ENCODE measurements around the gene SSC5D. TPM values are rescaled to one million over a fixed set of nuclear protein-coding genes. Genes with fewer than 3 reads are reported as not detected.

The SSC5D gene
- total and polyA plus RNA-seq, 9 of the 15 experiments (the other 6 are each of a cell fraction or from before 2014, with no cell fraction given), result 0.04 to 0.71 (median 0.14) TPM; not detected in 2

DNA sequence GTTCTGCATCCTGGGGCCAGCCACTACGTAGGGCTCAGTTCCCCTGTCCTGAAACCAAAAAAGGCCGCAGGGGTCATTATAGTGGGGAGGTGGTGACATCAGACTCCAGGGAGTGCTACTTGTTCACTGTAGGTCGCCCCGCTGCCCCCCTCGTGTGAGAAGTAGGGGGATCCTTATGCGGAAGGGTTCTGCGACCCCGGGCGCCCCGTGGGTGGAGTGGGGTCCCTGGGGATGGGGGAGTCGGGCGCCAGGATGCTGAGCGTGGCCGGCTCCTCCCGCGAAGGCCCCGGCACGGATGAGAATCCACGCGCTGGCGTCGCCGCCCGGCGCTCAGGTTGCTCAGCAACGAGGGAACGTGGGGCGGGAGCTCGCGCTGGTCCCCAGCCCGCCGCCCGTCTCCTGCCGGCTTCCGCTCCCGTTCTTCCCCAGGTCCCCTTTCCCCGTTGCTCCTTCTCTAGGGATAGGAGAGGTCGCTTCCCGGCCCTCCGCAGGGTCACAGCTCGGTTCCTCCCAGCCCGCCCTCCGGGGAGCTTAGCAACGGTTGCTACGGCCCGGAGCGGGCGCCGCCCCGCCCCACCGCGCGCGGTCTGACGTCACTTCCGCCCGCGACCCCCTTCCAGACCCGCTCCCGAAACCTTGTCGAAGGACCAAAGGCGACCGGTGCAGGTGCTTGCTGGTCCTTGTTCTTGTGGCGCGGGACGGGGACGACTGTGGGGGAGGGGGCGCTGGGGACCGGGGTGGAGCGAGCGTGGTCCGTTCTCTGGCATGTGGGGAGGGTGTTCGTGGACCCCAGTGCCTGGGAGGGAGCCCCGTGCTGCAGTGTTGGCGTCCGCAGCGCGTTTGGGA lies 3.4 kb upstream of the SSC5D start, which contains the start of gene NAT14 (continued):
- TF ChIP-seq MTA1 (IDR thresholded peaks at IDR 0.05; ENCODE audit: borderline replicate concordance) (peak; percentile 39; the same call in 1 of the 2 replicates), SAFB (IDR thresholded peaks at IDR 0.05; ENCODE audit: borderline replicate concordance, low read depth, low read length) (peak; percentile 68; the same call in 1 of the 2 replicates), GABPA (tag; conservative IDR thresholded peaks at IDR 0.05; ENCODE audit: low read depth) (peak; percentile 95), MTA3 (IDR thresholded peaks at IDR 0.05; ENCODE audit: borderline replicate concordance) (peak; percentile 82), DACH1 (IDR thresholded peaks at IDR 0.05; ENCODE audit: partially characterized antibody) (no peak), IRF2 (CRISPR knock-in tag; IDR thresholded peaks at IDR 0.05) (no peak)

DNA sequence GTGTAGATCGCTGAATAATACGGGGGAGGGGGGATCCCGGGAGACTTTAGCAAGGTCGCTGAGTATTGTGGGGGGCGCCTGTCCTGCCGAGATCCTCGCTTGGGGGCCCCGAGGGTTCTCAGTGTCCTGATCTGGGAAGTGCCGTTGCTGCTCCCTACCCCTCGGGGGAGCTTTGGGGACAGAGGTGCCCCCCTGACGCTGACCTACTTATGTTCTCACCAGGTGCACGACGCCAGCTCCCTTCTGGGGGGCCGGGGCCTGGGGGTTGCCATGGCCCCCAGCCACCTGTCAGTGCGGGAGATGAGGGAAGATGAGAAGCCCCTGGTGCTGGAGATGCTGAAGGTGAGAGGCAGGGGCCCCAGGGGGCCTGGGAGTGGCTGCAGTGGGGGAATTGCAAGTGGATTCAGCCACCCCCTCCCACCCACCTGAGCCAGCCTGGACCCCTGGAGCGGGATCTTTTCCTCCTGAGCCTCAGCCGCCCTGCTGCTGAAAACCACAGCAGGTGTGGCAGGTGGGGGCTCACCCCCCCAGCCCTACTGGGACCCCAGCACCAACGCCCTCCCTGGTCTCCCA lies 2.7 kb upstream of the SSC5D start:
- 20% methylated on average over 11 of the region's 18 CpGs for WGBS (ENCODE audit: insufficient coverage, low coverage, missing lambda C conversion rate)
- Histone ChIP-seq H2AFZ (ENCODE audit: low read depth, low read length) (peak overlapping the region; percentile 81), H3K36me3 (ENCODE audit: control insufficient read depth, insufficient read depth, low read length) (peaks cover 31% of the 10 kb centered on the region; the same call in 2 of the 3 replicates), H3K27ac (ENCODE audit: extremely low read depth, low read depth, low read length) (peak overlapping the region; percentile 83), H3K4me2 (ENCODE audit: insufficient read depth, low read length) (peak overlapping the region; percentile 87), H3K27me3 (ENCODE audit: control insufficient read depth in 2 of 2, insufficient read depth in 2 of 2, low read length in 2 of 2) (no peaks in the 10 kb centered on the region), H3K4me3 (peak overlapping the region; percentile 80), H3K4me1 (replicated peaks in 1 of 2; ENCODE audit: control insufficient read depth in 2 of 2, insufficient read depth in 2 of 2, low read length in 2 of 2) (peaks cover 25 to 73% of the 10 kb centered on the region in 2 experiments), H3K9me1 (ENCODE audit: control insufficient read depth, insufficient read depth, low read length) (no peaks in the 10 kb centered on the region), H4K20me1 (replicated peaks; ENCODE audit: control insufficient read depth, insufficient read depth, low read length) (no peaks in the 10 kb centered on the region), H3K9me3 (replicated peaks; ENCODE audit: control insufficient read depth, insufficient read depth, low read depth, low read length) (no peaks in the 10 kb centered on the region), H3K79me2 (ENCODE audit: control insufficient read depth, insufficient read depth, low read length) (peaks cover 12% of the 10 kb centered on the region; the same call in 2 of the 3 replicates), H3K9ac (ENCODE audit: insufficient read depth in 1 of 2, low read depth in 2 of 2, low read length in 2 of 2) (peak overlapping the region; percentile 82 to 98)
- BruUV-seq (replicated peaks), result TSS peak; percentile 76
- POLR2A ChIA-PET, result interaction anchor here (0.7 to 3.6 kb wide), 8 partner anchors 8 to 370 kb away, joined by 3 to 30 read pairs (median 6); partner anchors contain the start of gene ZNF628
- FAIRE-seq (no peak), ATAC-seq (peak; percentile 22), DNase-seq (ENCODE audit: extremely low read depth in 1 of 4, low spot score in 3 of 4) (peak in 1 of 4 experiments; percentile 39)
- in situ Hi-C loops (cut with MboI) (no loop called here), intact Hi-C loops (cut with micrococcal nuclease) (no loop called here)
- CTCF ChIA-PET (ENCODE audit: low intra/inter-chr PET ratio), result no interaction called here
- TF ChIP-seq, protein P1, sequence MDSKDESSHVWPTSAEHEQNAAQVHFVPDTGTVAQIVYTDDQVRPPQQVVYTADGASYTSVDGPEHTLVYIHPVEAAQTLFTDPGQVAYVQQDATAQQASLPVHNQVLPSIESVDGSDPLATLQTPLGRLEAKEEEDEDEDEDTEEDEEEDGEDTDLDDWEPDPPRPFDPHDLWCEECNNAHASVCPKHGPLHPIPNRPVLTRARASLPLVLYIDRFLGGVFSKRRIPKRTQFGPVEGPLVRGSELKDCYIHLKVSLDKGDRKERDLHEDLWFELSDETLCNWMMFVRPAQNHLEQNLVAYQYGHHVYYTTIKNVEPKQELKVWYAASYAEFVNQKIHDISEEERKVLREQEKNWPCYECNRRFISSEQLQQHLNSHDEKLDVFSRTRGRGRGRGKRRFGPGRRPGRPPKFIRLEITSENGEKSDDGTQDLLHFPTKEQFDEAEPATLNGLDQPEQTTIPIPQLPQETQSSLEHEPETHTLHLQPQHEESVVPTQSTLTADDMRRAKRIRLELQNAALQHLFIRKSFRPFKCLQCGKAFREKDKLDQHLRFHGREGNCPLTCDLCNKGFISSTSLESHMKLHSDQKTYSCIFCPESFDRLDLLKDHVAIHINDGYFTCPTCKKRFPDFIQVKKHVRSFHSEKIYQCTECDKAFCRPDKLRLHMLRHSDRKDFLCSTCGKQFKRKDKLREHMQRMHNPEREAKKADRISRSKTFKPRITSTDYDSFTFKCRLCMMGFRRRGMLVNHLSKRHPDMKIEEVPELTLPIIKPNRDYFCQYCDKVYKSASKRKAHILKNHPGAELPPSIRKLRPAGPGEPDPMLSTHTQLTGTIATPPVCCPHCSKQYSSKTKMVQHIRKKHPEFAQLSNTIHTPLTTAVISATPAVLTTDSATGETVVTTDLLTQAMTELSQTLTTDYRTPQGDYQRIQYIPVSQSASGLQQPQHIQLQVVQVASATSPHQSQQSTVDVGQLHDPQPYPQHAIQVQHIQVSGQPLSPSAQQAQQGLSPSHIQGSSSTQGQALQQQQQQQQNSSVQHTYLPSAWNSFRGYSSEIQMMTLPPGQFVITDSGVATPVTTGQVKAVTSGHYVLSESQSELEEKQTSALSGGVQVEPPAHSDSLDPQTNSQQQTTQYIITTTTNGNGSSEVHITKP (IDR thresholded peaks at IDR 0.05; ENCODE audit: partially characterized antibody), result peak; percentile 82
- TF ChIP-seq, protein P2, sequence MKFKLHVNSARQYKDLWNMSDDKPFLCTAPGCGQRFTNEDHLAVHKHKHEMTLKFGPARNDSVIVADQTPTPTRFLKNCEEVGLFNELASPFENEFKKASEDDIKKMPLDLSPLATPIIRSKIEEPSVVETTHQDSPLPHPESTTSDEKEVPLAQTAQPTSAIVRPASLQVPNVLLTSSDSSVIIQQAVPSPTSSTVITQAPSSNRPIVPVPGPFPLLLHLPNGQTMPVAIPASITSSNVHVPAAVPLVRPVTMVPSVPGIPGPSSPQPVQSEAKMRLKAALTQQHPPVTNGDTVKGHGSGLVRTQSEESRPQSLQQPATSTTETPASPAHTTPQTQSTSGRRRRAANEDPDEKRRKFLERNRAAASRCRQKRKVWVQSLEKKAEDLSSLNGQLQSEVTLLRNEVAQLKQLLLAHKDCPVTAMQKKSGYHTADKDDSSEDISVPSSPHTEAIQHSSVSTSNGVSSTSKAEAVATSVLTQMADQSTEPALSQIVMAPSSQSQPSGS (CRISPR knock-in tag; IDR thresholded peaks at IDR 0.05), result peak; percentile 8; the same call in 1 of the 2 replicates
- TF ChIP-seq, protein P3, sequence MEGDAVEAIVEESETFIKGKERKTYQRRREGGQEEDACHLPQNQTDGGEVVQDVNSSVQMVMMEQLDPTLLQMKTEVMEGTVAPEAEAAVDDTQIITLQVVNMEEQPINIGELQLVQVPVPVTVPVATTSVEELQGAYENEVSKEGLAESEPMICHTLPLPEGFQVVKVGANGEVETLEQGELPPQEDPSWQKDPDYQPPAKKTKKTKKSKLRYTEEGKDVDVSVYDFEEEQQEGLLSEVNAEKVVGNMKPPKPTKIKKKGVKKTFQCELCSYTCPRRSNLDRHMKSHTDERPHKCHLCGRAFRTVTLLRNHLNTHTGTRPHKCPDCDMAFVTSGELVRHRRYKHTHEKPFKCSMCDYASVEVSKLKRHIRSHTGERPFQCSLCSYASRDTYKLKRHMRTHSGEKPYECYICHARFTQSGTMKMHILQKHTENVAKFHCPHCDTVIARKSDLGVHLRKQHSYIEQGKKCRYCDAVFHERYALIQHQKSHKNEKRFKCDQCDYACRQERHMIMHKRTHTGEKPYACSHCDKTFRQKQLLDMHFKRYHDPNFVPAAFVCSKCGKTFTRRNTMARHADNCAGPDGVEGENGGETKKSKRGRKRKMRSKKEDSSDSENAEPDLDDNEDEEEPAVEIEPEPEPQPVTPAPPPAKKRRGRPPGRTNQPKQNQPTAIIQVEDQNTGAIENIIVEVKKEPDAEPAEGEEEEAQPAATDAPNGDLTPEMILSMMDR (IDR thresholded peaks at IDR 0.05 in 2 of 3, conservative IDR thresholded peaks at IDR 0.05 in 1 of 3; ENCODE audit: insufficient read depth in 2 of 3, low read depth in 1 of 3, low read length in 3 of 3), result 0 out of 6 replicates have a peak, but pooled peaks of 1 of the 3 experiments have one; percentile 3
- no peak for TF ChIP-seq MAFF (IDR thresholded peaks at IDR 0.05; ENCODE audit: low read length)
- TF ChIP-seq RBFOX2 (IDR thresholded peaks at IDR 0.05; ENCODE audit: low read depth, low read length), result 0 out of 2 replicates have a peak, but pooled peaks have one; percentile 0
